Measurements from ENCODE around the gene UMODL1.

The UMODL1 gene

GRCh38 chr21:42149656-42150473 is 78.7 kb downstream of the UMODL1 start:
- DNase-seq (ENCODE audit: low read depth) = no peak

- no peak for DNase-seq (ENCODE audit: low read depth)
These were observed 79.5 kb downstream of the UMODL1 start for GRCh38 chr21:42150474-42151085.

GRCh38 chr21:42151148-42151947 is 80.2 kb downstream of the UMODL1 start:
- no peak for DNase-seq (ENCODE audit: low read depth)

GRCh38 chr21:42151948-42152220 is 80.8 kb downstream of the UMODL1 start:
- DNase-seq (ENCODE audit: low read depth) = no peak

GRCh38 chr21:42153046-42153686 is 82.0 kb downstream of the UMODL1 start:
- no peak for DNase-seq (ENCODE audit: low read depth)

GRCh38 chr21:42153746-42154145 is 82.6 kb downstream of the UMODL1 start:
- DNase-seq (ENCODE audit: low read depth) = no peak

GRCh38 chr21:42154237-42155044 is 83.3 kb downstream of the UMODL1 start:
- no peak for DNase-seq (ENCODE audit: low read depth)

- no peak for DNase-seq (ENCODE audit: low read depth)
These were observed 84.1 kb downstream of the UMODL1 start for GRCh38 chr21:42155045-42155855.

GRCh38 chr21:42156690-42157605 is 85.8 kb downstream of the UMODL1 start:
- no peak for DNase-seq (ENCODE audit: low read depth)

- DNase-seq (ENCODE audit: low read depth) = no peak
These were observed 86.6 kb downstream of the UMODL1 start for GRCh38 chr21:42157606-42158310.

- no peak for DNase-seq (ENCODE audit: low read depth)
These were observed 87.7 kb downstream of the UMODL1 start for GRCh38 chr21:42158846-42159245.

GRCh38 chr21:42159560-42160110 is 88.5 kb downstream of the UMODL1 start:
- no peak for DNase-seq (ENCODE audit: low read depth)

- DNase-seq (ENCODE audit: low read depth) = no peak
These were observed 89.1 kb downstream of the UMODL1 start for GRCh38 chr21:42160111-42160721.

- DNase-seq (ENCODE audit: low read depth) = no peak
These were observed 89.6 kb downstream of the UMODL1 start for GRCh38 chr21:42160765-42161164.

GRCh38 chr21:42161401-42161955 is 90.4 kb downstream of the UMODL1 start:
- DNase-seq (ENCODE audit: low read depth) = no peak

- DNase-seq (ENCODE audit: low read depth) = no peak
These were observed 91.0 kb downstream of the UMODL1 start for GRCh38 chr21:42161956-42162681.

- DNase-seq (ENCODE audit: low read depth) = no peak
These were observed 91.9 kb downstream of the UMODL1 start for GRCh38 chr21:42162831-42163510.

Measured in stimulated activated CD8-positive, alpha-beta memory T cell treated with anti-CD3 and anti-CD28 coated beads, Interleukin-15, amount 100 ng/mL, for 24 hours (primary cell).